T-helper 1 cell (primary cell): ENCODE measurements around the gene TANGO2.
A peak's percentile ranks its signal among the peaks of the same experiment; 100 is the strongest.
"Not testable (repeated sequence)": the region's sequence is repeated elsewhere in the genome, so short reads cannot be mapped to it uniquely, and the experiment has no call there.

Experiments
- DNase-seq, 5 donors: peaks; one replicate each; pipeline ENCODE4 v3.0.0-alpha.2; 2012 to 2020

Gene TANGO2

GRCh38 chr22:20065896-20066616 is 45.1 kb downstream of the TANGO2 start:
- DNase-seq: no peak

GRCh38 chr22:20066617-20067383 is 45.9 kb downstream of the TANGO2 start:
- DNase-seq: no peak

- DNase-seq: not testable (repeated sequence)
Measured at GRCh38 chr22:20067384-20067682, 46.4 kb downstream of the TANGO2 start.

- DNase-seq: no peak
Measured at GRCh38 chr22:20068640-20069039, 47.7 kb downstream of the TANGO2 start.

GRCh38 chr22:20069331-20070042 is 48.6 kb downstream of the TANGO2 start:
- DNase-seq: no peak

GRCh38 chr22:20071524-20071972 is 50.6 kb downstream of the TANGO2 start:
- no peak for DNase-seq

GRCh38 chr22:20076627-20077172 is 55.8 kb downstream of the TANGO2 start:
- DNase-seq: no peak

- DNase-seq: peak; percentile 44 to 79 (median 54)
Measured at GRCh38 chr22:20079745-20080444, 59.0 kb downstream of the TANGO2 start, which contains the start of gene DGCR8. Gene DGCR8, plus strand, starts transcription at chr22:20080241. Its CDS starts 5,723 bp downstream, at chr22:20085964.

- DNase-seq: peak; percentile 60 to 72 (median 63)
Measured at GRCh38 chr22:20080445-20080775, 59.5 kb downstream of the TANGO2 start.

GRCh38 chr22:20080776-20081654 is 60.1 kb downstream of the TANGO2 start:
- DNase-seq: no peak

GRCh38 chr22:20083157-20083890 is 62.4 kb downstream of the TANGO2 start:
- no peak for DNase-seq

GRCh38 chr22:20083891-20084546 is 63.1 kb downstream of the TANGO2 start:
- no peak for DNase-seq

GRCh38 chr22:20084547-20085413 is 63.9 kb downstream of the TANGO2 start:
- DNase-seq: no peak

- no peak for DNase-seq
Measured at GRCh38 chr22:20085651-20086050, 64.7 kb downstream of the TANGO2 start.

GRCh38 chr22:20086101-20086599 is 65.2 kb downstream of the TANGO2 start:
- DNase-seq: no peak

- DNase-seq: no peak
Measured at GRCh38 chr22:20086763-20087162, 65.9 kb downstream of the TANGO2 start.

GRCh38 chr22:20087319-20088262 is 66.7 kb downstream of the TANGO2 start:
- no peak for DNase-seq

- no peak for DNase-seq
Measured at GRCh38 chr22:20088263-20088648, 67.3 kb downstream of the TANGO2 start.
